GM21825 (cell line): ENCODE measurements around the gene HRH3.

Experiments
- ATAC-seq: cut with Tn5 transposase; IDR thresholded peaks from one replicate; pipeline ENCODE4 v1.9.1; 2021; ENCODE audit warnings: mild to moderate bottlenecking, moderate library complexity; ENCODE audit not compliant: unreplicated experiment

Gene HRH3

GRCh38 chr20:62219992-62220665 is at the start of gene HRH3:
Gene HRH3, minus strand, starts transcription at chr20:62220278. Its CDS starts 308 bp downstream, at chr20:62219970.
- ATAC-seq, result no peak

- ATAC-seq, result no peak
These were observed 49.8 kb upstream of the HRH3 start for GRCh38 chr20:62269871-62270270.

DNA sequence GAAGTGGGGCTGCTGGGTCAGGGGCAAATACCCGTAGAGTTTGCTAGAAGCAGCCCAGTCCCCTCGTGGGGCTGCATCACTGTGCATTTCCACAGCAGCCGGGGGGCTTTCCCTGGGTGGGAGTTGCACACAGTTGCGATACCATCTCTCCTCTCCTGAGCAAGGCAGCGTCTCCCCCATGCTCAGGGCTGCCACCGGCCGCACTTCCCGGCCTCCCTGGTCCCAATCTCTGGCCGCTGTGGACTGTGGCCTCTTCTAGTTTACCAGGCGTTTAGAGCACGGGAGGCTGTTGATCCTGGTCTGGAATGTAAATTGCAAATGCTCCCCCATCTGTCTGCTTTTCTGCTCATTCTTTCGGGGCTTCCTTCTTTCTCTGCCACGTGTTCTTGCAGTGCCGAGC is 49.3 kb upstream of the HRH3 start:
- ATAC-seq, result no peak

DNA sequence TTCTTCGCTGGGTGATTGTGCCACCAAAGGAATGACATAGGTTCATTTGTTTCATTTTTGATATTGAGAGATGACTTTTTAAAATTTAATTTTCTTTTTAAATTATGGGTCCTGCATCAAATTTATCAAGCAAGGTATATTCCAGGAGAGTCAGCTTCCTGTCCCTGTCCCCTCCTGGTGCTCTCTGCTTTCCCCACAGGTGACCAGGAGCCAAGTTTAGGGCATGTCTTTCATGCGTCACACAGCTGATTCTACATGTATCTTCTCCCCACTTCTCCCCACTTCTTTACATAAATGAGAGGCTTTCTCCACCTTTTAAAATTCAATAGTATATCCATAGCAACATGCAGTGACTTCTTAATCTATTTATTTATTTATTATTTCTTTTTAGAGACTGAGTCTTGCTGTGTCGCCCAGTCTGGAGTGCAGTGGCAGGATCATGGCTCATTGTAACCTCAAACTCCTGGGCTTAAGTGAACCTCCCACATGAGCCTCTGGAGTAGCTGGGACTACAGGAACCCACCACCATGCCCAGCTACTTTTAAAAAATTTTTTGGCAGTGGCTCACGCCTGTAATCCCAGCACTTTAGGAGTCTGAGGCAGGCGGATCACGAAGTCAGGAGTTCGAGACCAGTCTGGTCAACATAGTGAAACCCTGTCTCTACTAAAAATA is 48.3 kb upstream of the HRH3 start:
- no peak for ATAC-seq

GRCh38 chr20:62267543-62267942 is 47.5 kb upstream of the HRH3 start:
- no peak for ATAC-seq

DNA sequence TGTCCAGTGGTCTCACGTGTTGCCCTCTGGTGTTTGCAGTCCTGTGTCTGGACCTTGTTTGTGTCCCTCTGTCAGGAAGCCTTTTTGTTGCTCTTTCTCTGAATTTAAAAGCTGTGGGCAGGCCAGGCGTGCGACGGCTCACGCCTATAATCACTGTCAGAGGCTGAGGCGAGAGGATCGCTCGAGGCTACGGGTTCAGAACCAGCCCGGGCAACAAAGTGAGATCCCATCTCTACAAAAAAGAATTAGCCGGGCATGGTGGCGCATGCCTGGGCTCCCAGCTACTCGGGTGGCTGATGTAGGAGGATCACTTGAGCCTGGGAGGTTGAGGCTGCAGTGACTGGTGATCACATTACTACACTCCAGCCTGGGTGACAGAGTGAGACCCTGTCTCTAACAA is 46.8 kb upstream of the HRH3 start:
- no peak for ATAC-seq

- no peak for ATAC-seq
These were observed 46.3 kb upstream of the HRH3 start for GRCh38 chr20:62266340-62266739.

DNA sequence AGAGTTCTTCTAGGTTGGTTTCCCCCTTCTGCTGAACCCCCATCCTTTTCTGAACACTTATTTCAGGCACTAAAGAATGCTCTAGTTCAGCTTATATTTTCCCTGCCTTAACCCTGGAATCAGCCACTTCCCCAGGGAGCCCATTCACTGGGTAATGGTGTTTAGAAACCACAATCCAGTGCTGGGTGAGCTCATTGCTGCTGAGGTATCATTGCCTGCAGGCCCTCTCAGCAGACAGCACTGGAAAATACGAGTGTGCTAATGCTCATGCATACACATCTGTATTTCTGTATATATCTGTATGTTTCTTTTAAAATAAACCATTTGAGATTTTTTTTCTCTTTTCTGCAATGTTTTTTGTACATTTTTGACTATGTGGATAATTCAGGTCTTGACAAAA is 45.3 kb upstream of the HRH3 start:
- no peak for ATAC-seq

GRCh38 chr20:62263396-62263795 is 43.3 kb upstream of the HRH3 start:
- ATAC-seq, result no peak

DNA sequence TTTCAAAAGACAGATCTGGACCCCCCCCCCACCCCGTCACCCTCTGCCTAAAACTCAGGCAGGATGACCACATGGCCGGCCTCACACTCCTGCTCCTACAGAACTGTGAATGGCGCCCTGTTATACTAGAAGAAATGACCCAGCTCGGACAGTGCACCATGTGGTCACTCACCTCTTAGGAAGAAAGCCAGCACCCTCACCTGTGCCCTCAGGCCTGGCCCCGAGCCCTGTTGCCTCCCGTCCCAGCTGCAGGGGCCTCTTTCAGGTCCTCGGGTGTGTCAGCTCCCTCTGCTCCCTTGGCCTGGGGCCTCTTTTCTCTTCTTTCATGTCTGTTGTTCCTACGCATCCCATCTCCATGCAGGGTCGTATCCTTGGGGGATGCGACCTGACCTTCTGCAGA is 42.0 kb upstream of the HRH3 start:
- ATAC-seq, result no peak

- ATAC-seq, result no peak
These were observed 39.2 kb upstream of the HRH3 start for GRCh38 chr20:62259294-62259565.

- ATAC-seq, result no peak
These were observed 38.6 kb upstream of the HRH3 start for GRCh38 chr20:62258499-62259293.

- no peak for ATAC-seq
These were observed 35.9 kb upstream of the HRH3 start for GRCh38 chr20:62255976-62256375.

DNA sequence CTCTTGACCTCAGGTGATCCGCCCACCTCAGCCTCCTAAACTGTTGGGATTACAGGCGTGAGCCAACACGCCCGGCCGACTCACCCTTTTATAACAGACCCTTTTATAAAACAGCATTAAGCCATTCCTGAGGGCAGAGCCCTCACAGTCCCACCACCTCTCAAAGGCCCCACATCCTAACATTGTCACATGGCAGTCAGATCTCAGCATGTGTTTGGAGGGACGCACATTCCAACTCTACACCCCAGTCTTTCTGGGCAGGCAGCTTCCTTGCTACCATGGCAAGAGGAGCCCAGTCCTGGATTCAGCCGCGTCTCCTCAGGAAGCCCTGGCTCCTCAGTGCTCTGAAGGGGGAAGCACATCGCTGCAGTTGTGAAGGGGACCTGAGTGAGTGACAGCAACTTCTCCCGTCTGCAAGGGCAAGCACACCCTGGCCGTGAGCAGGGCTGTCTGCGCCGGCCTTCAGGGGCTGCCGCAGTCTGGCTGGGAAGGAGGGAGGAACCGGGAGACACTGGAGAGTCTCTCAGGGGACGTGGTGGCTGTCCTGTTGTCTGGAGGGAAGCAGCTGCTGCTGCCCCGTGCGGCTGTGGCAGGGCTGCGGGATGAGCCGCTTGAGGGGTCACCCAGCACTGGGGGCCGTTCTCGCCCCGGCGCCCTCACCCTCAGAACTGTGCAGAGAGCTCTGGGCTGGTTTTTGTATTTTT is 34.1 kb upstream of the HRH3 start:
- no peak for ATAC-seq

GRCh38 chr20:62253398-62253797 is 33.3 kb upstream of the HRH3 start:
- ATAC-seq, result no peak

DNA sequence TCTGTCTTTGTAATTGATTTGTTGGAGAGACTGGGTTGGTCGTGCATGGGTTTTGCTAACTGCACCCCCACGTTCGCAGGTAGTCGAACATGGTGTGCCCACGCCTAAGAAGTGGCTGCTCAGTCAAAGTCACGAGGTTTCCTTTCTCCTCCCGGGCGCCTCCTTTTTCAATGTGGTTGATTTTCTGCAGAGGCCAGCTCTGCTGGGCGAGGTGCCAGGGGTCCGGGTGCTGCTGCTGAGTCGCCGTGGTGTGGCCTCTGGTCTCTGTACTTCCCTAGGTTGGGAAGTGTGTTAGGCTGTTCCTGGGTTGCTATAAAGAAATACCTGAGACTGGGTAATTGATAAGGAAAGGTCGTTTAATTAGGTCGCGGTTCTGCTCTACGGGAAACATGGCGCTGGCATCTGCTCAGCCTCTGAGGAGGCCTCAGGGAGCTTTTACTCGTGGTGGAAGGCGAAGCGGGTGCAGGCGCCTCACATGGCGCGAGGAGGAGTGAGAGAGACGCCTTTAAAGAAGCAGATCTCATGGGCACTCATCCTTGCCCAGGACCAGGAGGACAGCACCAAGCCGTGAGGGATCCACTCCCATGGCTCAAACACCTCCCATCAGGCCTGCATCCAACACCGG is 32.4 kb upstream of the HRH3 start:
- no peak for ATAC-seq

DNA sequence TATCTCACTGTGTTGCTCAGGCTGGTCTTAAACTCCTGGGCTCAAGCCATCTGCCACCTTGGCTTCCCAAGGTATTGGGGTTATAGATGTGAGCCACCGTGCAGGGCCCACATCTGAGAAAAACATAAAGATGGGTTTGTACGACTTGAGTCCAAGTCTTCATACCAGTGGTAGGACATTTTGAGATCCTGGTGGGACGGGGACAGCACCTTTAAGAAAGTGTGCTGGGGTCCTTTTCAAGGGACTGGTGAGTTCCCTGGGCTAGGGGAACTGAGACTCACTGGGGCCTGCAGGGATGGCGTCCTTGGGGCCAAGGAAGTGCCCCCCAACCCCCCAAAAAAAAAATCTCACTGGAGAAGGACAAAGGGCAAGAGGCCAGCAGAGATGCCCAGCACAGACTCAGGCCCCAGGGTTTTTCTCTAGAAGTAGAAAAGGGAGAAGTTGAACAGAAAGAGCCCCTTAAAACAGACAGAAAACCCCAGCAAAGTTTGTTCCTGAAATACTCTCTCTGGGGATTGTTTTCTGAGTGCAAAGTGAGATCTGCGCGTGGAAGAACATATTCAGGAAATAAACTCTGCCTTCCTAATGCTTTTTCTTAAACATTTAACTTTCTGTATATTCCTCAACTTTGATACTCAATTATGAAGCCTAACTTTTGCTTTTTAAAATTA is 28.9 kb upstream of the HRH3 start:
- no peak for ATAC-seq

DNA sequence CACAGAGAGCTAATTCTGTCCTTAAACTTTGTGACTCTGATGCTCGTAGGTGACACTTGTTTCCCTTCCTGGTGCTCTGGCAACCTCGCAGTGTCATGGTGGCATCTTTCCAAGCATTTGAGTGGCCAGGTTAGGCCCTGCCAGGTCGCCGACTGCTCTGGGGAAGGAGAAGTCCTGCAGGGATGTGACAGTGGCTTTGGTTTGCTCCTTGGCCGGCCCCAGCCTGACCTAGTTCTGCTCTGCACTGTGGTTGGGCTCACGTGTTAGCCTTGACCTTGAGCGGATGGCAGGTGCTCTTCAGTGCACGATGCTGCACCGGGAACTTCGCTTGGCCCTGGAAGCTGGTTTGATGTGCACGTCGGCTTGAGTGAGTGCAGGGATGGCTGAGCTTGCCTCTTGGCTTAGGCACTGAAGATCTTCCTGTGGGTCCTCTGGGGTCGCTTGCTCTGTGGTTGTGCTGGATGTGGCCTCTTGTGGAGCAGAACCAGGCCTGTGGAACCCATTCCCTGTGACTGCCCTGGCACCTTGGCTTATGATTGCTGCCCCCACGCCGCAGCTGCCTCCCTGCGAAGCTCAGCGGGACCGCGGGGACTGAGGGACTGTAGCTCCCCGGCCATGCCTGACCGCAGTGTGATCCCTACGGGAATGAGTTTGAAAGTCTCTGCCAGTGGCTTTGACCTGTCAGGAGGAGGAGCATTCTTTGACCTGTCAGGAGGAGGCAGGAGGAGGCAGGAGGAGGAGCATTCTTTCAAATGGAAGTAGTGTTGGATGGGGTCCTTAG is 27.0 kb upstream of the HRH3 start:
- ATAC-seq, result no peak

- no peak for ATAC-seq
These were observed 26.4 kb upstream of the HRH3 start for GRCh38 chr20:62246431-62246830.

DNA sequence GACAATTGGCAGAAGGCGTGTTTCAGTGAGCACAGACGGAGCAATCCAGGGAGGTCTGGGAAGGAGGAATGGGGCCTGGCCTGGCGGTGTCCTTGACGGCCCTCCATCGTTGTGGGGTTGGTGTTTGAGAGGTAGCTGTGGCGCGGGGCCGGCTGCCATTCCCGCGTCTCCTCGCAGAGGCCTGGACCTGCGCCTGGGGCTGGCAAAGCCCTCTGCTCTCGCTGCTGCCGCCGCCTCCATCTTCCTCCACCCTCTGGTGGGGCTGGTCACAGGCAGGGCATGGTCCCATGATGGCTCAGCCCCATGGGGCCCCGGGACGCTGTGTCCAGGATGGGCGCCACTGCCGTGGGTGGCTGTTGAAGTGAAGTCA is 25.8 kb upstream of the HRH3 start:
- ATAC-seq, result no peak
